HepG2 (cell line): ENCODE results near the gene PLCG2. TPM values are rescaled to one million over a fixed set of nuclear protein-coding genes. Genes with fewer than 3 reads are reported as not detected.

Experiments used
- CC2D1A ChIP-seq: sonication (generic); formaldehyde crosslinking; IDR thresholded peaks from 2 replicates; pipeline ENCODE4 v1.8.1; 2023; ENCODE audit warnings: mild to moderate bottlenecking, missing genetic modification reagents
- HOXA3 ChIP-seq: sonication (generic); formaldehyde crosslinking; IDR thresholded peaks from 2 replicates; pipeline ENCODE4 v1.5.0; 2020; ENCODE audit warnings: missing genetic modification reagents
- IRF9 ChIP-seq: sonication (generic); formaldehyde crosslinking; IDR thresholded peaks from 2 replicates; pipeline ENCODE4 v1.8.0; 2022; ENCODE audit warnings: missing genetic modification reagents, mild to moderate bottlenecking, borderline replicate concordance
- PBX2 ChIP-seq: IDR thresholded peaks from 2 replicates; pipeline ENCODE4 v1.6.1; 2016; ENCODE audit warnings: control low read depth
- PCBP1 ChIP-seq: fragments of 200-400 bp; formaldehyde crosslinking; IDR thresholded peaks from 2 replicates; pipeline ENCODE4 v1.6.1; 2017; ENCODE audit warnings: mild to moderate bottlenecking, low read depth, low read length, borderline replicate concordance
- PHF8 ChIP-seq: sonication (generic); formaldehyde crosslinking; IDR thresholded peaks from 2 replicates; pipeline ENCODE4 v1.5.0; 2020; ENCODE audit warnings: missing genetic modification reagents
- PITX1 ChIP-seq: sonication (generic); formaldehyde crosslinking; IDR thresholded peaks from 2 replicates; pipeline ENCODE4 v1.5.1; 2020; ENCODE audit warnings: mild to moderate bottlenecking, missing genetic modification reagents
- RAD21 ChIP-seq: fragments of 450-650 bp; formaldehyde crosslinking; IDR thresholded peaks from 2 replicates; pipeline ENCODE4 v1.5.0; 2020; ENCODE audit warnings: mild to moderate bottlenecking
- RBFOX2 ChIP-seq: fragments of 200-400 bp; formaldehyde crosslinking; IDR thresholded peaks from 2 replicates; pipeline ENCODE4 v1.6.1; 2017; ENCODE audit warnings: low read depth, mild to moderate bottlenecking, low read length
- SAFB2 ChIP-seq: sonication (generic); formaldehyde crosslinking; IDR thresholded peaks from 2 replicates; pipeline ENCODE4 v1.5.1; 2020; ENCODE audit warnings: missing genetic modification reagents, low read depth, mild to moderate bottlenecking, borderline replicate concordance
- SKI ChIP-seq: fragments of 450-650 bp; IDR thresholded peaks from one replicate; pipeline ENCODE4 v1.6.1; 2018; ENCODE audit warnings: mild to moderate bottlenecking; ENCODE audit not compliant: partially characterized antibody
- TFDP1 ChIP-seq: IDR thresholded peaks from 2 replicates; pipeline ENCODE4 v1.6.1; 2016; ENCODE audit warnings: missing compliant biosample characterization, missing genetic modification reagents, borderline replicate concordance
- ZFP37 ChIP-seq: sonication (generic); formaldehyde crosslinking; IDR thresholded peaks from 2 replicates; pipeline ENCODE4 v1.4.0; 2020; ENCODE audit warnings: missing genetic modification reagents, borderline replicate concordance
- ZFYVE20 ChIP-seq: sonication (generic); formaldehyde crosslinking; IDR thresholded peaks from 2 replicates; pipeline ENCODE4 v1.8.0; 2023; ENCODE audit warnings: low read depth, mild to moderate bottlenecking, moderate library complexity, missing genetic modification reagents, borderline replicate concordance
- ZNF362 ChIP-seq: sonication (generic); formaldehyde crosslinking; IDR thresholded peaks from 2 replicates; pipeline ENCODE4 v1.4.0; 2020; ENCODE audit warnings: missing genetic modification reagents, mild to moderate bottlenecking, borderline replicate concordance
- ZNF768 ChIP-seq: sonication (generic); formaldehyde crosslinking; IDR thresholded peaks from 2 replicates; pipeline ENCODE4 v1.4.0; 2020; ENCODE audit warnings: missing genetic modification reagents
- polyA plus RNA-seq, 8 experiments: library from polyadenylated mRNA; depleted of rRNA in 3 of 8; stranded (reverse) in 7 of 8; unstranded in 1 of 8; fragments of >200 nt; fragmentation: Illumina TruSeq in 4 of 8; extraction: Trizol in 4 of 8; gene quantifications; 2 replicates each; pipeline versions ENCODE4 v1.2.1 to v1.2.3, GENCODE V29; 2011 to 2016; ENCODE audit warnings: low read depth in 4 of 8, missing spikeins in 1 of 8, mixed read lengths in 1 of 8; ENCODE audit not compliant: insufficient read depth in 1 of 8
- total RNA-seq, 5 experiments: library from RNA; depleted of rRNA; stranded (reverse); fragments of >200 nt; fragmentation: Illumina TruSeq; extraction: Trizol; gene quantifications; 2 replicates each; pipeline ENCODE4 v1.2.3, GENCODE V29; 2016; ENCODE audit warnings: low read depth in 1 of 5
- TF ChIP-seq, protein P1 (sequence below): sonication (generic); formaldehyde crosslinking; IDR thresholded peaks from 2 replicates; pipeline ENCODE4 v1.4.0; 2020; ENCODE audit warnings: missing genetic modification reagents
- TF ChIP-seq, protein P2 (sequence below), 2 experiments: sonication (generic) in 1 of 2; formaldehyde crosslinking in 1 of 2; IDR thresholded peaks; 2 replicates each; pipeline versions ENCODE4 v1.4.0 to v1.6.1; 2018 to 2020; ENCODE audit warnings: missing genetic modification reagents in 2 of 2, borderline replicate concordance in 1 of 2, low read depth in 1 of 2, mild to moderate bottlenecking in 1 of 2, missing biosample characterization in 1 of 2
- TF ChIP-seq, protein P3 (sequence below): sonication (generic); formaldehyde crosslinking; IDR thresholded peaks from 2 replicates; pipeline ENCODE4 v1.8.0; 2022; ENCODE audit warnings: mild to moderate bottlenecking, missing genetic modification reagents

Gene PLCG2
- total and polyA plus RNA-seq, 2 of the 13 experiments (the other 11 are each of a cell fraction or from before 2014, with no cell fraction given) = 0.13 to 0.18 TPM

DNA sequence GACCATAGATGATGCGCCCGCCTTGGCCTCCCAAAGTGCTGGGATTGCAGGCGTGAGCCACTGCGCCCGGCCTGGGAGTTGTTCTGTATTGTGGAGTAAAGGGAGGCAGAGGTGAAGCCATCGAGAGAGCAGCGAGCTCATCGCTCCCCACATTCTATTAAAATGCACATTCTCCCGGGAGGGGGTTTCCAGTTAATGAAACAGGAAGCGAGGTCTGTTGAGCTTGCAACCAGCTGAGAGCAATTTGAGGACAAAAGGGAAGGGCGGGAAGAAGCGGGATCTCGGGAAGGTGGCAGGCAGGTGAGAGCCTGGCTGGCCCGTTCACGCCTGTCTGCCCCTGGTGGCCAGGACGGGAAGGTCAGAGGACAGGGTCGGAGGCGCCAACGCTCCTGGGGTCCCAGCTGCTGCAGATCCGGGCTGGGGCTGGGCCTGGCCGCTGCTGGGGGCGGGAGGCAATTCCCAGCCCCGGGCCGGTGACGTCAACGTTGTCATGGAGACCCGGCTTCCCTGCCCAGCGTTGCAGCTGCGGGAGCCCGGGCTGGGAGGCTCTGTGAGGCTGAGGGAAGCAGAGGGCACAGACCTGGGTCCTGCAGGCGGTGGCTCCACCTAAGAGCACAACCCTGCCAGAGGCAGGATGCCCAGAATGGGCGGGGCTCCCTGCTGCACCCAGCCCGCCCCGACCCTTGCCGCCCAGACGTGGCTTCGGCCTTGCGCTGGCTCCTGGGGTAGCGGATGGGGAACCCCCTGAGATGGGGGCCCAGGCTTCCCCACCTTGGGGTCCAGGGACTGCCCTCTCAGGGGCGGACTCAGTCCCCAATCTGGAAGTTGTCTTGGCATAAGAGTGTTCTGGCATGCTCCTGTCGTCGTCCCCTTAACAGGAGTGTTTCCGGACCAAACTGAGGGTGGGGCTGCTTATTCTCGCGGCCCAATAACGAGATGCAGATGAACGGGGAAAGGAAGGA, 48.7 kb upstream of the PLCG2 start (continued):
- TF ChIP-seq TFDP1 (CRISPR knock-in tag) (peak; percentile 87; the same call in 1 of the 2 replicates), HOXA3 (CRISPR knock-in tag) (peak; percentile 55), ZNF362 (CRISPR knock-in tag) (0 out of 2 replicates have a peak, but pooled peaks have one; percentile 19), RBFOX2 (no peak), SKI (no peak), ZFP37 (no peak), CC2D1A (no peak), PHF8 (CRISPR knock-in tag) (peak; percentile 34; the same call in 1 of the 2 replicates), ZNF768 (CRISPR knock-in tag) (peak; percentile 63; the same call in 1 of the 2 replicates), RAD21 (CRISPR knock-in tag) (peak; percentile 49; the same call in 1 of the 2 replicates), ZFYVE20 (CRISPR knock-in tag) (no peak), PITX1 (CRISPR knock-in tag) (no peak), PBX2 (no peak), SAFB2 (CRISPR knock-in tag) (no peak), IRF9 (CRISPR knock-in tag) (no peak), PCBP1 (0 out of 2 replicates have a peak, but pooled peaks have one; percentile 40)
- TF ChIP-seq, protein P1, sequence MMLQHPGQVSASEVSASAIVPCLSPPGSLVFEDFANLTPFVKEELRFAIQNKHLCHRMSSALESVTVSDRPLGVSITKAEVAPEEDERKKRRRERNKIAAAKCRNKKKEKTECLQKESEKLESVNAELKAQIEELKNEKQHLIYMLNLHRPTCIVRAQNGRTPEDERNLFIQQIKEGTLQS (CRISPR knock-in tag) = peak; percentile 22; the same call in 1 of the 2 replicates
- TF ChIP-seq, protein P2, sequence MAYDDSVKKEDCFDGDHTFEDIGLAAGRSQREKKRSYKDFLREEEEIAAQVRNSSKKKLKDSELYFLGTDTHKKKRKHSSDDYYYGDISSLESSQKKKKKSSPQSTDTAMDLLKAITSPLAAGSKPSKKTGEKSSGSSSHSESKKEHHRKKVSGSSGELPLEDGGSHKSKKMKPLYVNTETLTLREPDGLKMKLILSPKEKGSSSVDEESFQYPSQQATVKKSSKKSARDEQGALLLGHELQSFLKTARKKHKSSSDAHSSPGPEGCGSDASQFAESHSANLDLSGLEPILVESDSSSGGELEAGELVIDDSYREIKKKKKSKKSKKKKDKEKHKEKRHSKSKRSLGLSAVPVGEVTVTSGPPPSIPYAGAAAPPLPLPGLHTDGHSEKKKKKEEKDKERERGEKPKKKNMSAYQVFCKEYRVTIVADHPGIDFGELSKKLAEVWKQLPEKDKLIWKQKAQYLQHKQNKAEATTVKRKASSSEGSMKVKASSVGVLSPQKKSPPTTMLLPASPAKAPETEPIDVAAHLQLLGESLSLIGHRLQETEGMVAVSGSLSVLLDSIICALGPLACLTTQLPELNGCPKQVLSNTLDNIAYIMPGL (CRISPR knock-in tag; IDR thresholded peaks at IDR 0.05; ENCODE audit: borderline replicate concordance in 1 of 2, low read depth in 1 of 2) = peak; percentile 39 to 44; a peak in 1 of 4 replicates
- TF ChIP-seq, protein P3, sequence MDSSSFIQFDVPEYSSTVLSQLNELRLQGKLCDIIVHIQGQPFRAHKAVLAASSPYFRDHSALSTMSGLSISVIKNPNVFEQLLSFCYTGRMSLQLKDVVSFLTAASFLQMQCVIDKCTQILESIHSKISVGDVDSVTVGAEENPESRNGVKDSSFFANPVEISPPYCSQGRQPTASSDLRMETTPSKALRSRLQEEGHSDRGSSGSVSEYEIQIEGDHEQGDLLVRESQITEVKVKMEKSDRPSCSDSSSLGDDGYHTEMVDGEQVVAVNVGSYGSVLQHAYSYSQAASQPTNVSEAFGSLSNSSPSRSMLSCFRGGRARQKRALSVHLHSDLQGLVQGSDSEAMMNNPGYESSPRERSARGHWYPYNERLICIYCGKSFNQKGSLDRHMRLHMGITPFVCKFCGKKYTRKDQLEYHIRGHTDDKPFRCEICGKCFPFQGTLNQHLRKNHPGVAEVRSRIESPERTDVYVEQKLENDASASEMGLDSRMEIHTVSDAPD (CRISPR knock-in tag) = no peak
